Measurements from ENCODE around the gene PPA1. TPM values are rescaled to one million over a fixed set of nuclear protein-coding genes. Genes with fewer than 3 reads are reported as not detected.
A peak's percentile ranks its signal among the peaks of the same experiment; 100 is the strongest.

Gene PPA1
- total RNA-seq, 4 donors from 2014 or later = 147 to 169 (median 150) TPM

DNA sequence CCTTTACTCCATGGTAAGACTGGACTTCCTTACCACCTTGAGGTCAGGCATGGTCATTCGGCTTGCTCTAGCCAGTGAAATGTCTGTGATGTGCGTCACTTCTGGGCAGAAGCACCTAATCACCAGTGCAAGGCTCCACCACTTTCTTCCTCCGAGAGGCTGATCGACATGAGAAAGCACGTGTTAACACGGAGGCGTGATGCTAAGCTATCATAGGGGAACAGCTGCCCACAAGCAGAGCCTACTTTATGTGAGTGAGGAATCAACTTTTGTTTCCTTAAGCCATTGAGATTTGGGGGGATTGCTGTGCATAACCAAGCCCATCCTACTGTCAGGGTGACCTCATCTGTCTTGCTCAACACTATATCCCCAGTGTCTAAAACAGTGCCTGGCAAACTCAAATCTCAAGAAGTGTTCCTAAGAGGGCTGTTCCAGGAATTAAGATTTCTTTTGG is 39.8 kb downstream of the PPA1 start:
- 75 to 94% methylated on average over 7 of the region's 7 CpGs for WGBS, 2 donors
- no peak for DNase-seq (ENCODE audit: low spot score in 2 of 2)
- peaks cover 0 to 4% (median 0%) of the 10 kb centered on the region in 4 donors for H3K9me3 ChIP-seq
- H3K4me1 ChIP-seq = peaks cover 0 to 41% (median 11%) of the 10 kb centered on the region in 4 donors
- peak overlapping the region in 2 of 4 donors; percentile 45 to 85 for H3K27ac ChIP-seq
- H3K36me3 ChIP-seq = peaks cover 0 to 16% (median 0%) of the 10 kb centered on the region in 3 donors
- H3K27me3 ChIP-seq = no peaks in the 10 kb centered on the region
- peak in 1 of 2 donors; percentile 39 for TF ChIP-seq EP300 (IDR thresholded peaks at IDR 0.05)
- TF ChIP-seq, protein P1, sequence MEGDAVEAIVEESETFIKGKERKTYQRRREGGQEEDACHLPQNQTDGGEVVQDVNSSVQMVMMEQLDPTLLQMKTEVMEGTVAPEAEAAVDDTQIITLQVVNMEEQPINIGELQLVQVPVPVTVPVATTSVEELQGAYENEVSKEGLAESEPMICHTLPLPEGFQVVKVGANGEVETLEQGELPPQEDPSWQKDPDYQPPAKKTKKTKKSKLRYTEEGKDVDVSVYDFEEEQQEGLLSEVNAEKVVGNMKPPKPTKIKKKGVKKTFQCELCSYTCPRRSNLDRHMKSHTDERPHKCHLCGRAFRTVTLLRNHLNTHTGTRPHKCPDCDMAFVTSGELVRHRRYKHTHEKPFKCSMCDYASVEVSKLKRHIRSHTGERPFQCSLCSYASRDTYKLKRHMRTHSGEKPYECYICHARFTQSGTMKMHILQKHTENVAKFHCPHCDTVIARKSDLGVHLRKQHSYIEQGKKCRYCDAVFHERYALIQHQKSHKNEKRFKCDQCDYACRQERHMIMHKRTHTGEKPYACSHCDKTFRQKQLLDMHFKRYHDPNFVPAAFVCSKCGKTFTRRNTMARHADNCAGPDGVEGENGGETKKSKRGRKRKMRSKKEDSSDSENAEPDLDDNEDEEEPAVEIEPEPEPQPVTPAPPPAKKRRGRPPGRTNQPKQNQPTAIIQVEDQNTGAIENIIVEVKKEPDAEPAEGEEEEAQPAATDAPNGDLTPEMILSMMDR (IDR thresholded peaks at IDR 0.05) = no peak
- no peak for TF ChIP-seq POLR2A (IDR thresholded peaks at IDR 0.05)
- no peak overlapping the region for H3K4me3 ChIP-seq

GRCh38 chr10:70192326-70192968 is 40.8 kb downstream of the PPA1 start:
- 62 to 64% methylated on average over 5 of the region's 5 CpGs for WGBS, 2 donors
- Histone ChIP-seq H3K36me3 (peaks cover 0 to 7% (median 0%) of the 10 kb centered on the region in 3 donors), H3K4me3 (no peak overlapping the region), H3K9me3 (no peaks in the 10 kb centered on the region), H3K27ac (peak overlapping the region in 2 of 4 donors; percentile 45 to 85), H3K4me1 (peaks cover 0 to 41% (median 11%) of the 10 kb centered on the region in 4 donors), H3K27me3 (no peaks in the 10 kb centered on the region)
- TF ChIP-seq POLR2A (IDR thresholded peaks at IDR 0.05) (no peak), EP300 (IDR thresholded peaks at IDR 0.05) (no peak)
- TF ChIP-seq, protein P1 (IDR thresholded peaks at IDR 0.05) = no peak
- DNase-seq (ENCODE audit: low spot score in 2 of 2) = no peak

GRCh38 chr10:70191972-70192305 is 41.3 kb downstream of the PPA1 start:
- Histone ChIP-seq H3K4me3 (no peak overlapping the region), H3K36me3 (peaks cover 0 to 2% (median 0%) of the 10 kb centered on the region in 3 donors), H3K4me1 (peaks cover 0 to 41% (median 11%) of the 10 kb centered on the region in 4 donors), H3K9me3 (no peaks in the 10 kb centered on the region), H3K27me3 (no peaks in the 10 kb centered on the region), H3K27ac (peak overlapping the region in 2 of 4 donors; percentile 45 to 85)
- DNase-seq (ENCODE audit: low spot score in 2 of 2) = no peak
- TF ChIP-seq, protein P1 (IDR thresholded peaks at IDR 0.05) = no peak
- TF ChIP-seq EP300 (IDR thresholded peaks at IDR 0.05) (peak; percentile 77 to 78), POLR2A (IDR thresholded peaks at IDR 0.05) (no peak)

DNA sequence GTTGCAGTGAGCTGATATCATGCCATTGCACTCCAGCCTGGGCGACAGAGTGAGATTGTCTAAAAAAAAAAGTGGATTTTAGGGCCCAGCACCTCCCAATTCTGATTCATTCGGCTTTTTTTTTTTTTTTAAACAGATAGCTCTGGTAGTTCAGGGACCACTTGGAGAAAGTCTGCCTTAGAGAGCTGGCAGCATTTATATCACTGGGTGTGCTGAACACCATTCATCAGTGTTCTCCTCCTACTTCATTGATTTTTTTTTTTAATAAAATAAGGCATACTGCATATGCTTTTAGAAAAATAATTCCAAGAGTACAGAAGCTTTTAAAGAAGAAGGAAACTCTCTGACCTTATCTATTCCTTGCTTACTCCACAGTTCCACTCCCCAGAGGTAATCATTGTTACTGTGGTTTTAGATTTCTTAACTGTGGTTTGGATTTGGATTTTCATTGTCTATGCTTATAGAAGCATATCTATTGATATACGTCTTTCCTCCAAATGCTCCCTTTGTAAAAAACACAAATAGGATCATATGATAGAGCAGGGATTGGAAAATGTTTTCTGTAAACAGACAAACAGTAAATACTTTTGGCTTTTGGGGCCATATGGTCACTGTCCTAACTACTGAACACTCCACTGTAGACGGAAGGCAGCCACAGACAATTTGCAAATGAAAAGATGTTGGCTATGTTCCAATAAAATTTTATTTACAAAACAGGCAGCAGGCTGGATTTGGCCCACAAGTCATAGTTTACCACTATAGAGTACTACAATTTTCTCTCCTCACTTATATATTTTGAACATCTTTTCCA is 41.9 kb downstream of the PPA1 start:
- no peak for TF ChIP-seq POLR2A (IDR thresholded peaks at IDR 0.05)
- no peak for TF ChIP-seq EP300 (IDR thresholded peaks at IDR 0.05)
- TF ChIP-seq, protein P1 (IDR thresholded peaks at IDR 0.05) = no peak
- Histone ChIP-seq H3K4me1 (peaks cover 0 to 41% (median 11%) of the 10 kb centered on the region in 4 donors), H3K4me3 (no peak overlapping the region), H3K9me3 (no peaks in the 10 kb centered on the region), H3K36me3 (no peaks in the 10 kb centered on the region), H3K27me3 (no peaks in the 10 kb centered on the region), H3K27ac (peak overlapping the region in 3 of 4 donors; percentile 43 to 85 (median 45))
- WGBS, 2 donors = 34% methylated on average over 4 of the region's 4 CpGs
- no peak for DNase-seq (ENCODE audit: low spot score in 2 of 2)

DNA sequence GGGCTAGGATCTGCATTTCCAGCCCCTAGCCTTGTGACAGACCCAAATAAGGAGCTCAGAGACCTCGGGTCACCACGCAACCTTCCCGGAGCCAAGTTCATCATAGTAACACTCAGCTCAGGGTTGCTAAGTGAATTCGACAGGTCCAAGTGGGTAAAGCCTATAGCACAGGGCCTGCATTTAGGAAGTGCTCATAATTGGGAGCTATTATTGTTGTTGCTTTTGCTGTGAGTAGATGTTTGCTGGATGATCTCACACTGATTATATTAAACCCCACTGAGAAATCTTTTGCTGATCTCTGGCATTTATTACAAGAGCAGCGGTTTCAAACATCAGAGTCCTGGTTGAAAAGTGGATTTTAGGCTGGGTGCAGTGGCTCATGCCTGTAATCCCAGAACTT is 42.6 kb downstream of the PPA1 start:
- no peaks in the 10 kb centered on the region for H3K36me3 ChIP-seq
- no peaks in the 10 kb centered on the region for H3K27me3 ChIP-seq
- H3K4me1 ChIP-seq = peaks cover 0 to 41% (median 11%) of the 10 kb centered on the region in 4 donors
- WGBS, 2 donors = 20 to 43% methylated on average over 5 of the region's 5 CpGs
- TF ChIP-seq, protein P1 (IDR thresholded peaks at IDR 0.05) = no peak
- no peak for TF ChIP-seq POLR2A (IDR thresholded peaks at IDR 0.05)
- no peak for TF ChIP-seq EP300 (IDR thresholded peaks at IDR 0.05)
- no peak for DNase-seq (ENCODE audit: low spot score in 2 of 2)
- no peaks in the 10 kb centered on the region for H3K9me3 ChIP-seq
- H3K27ac ChIP-seq = peak overlapping the region in 2 of 4 donors; percentile 45 to 85
- no peak overlapping the region for H3K4me3 ChIP-seq
